ENCODE results near the gene FAM167B.
"Not testable (repeated sequence)": the region's sequence is repeated elsewhere in the genome, so short reads cannot be mapped to it uniquely, and the experiment has no call there.

FAM167B gene

GRCh38 chr1:32250893-32251716 is 4.1 kb downstream of the FAM167B start, which contains the start of gene LCK:
Gene LCK, plus strand, starts transcription at chr1:32251265. Its CDS starts 23,065 bp downstream, at chr1:32274330.
- TF ChIP-seq FOXA1 (IDR thresholded peaks at IDR 0.05) (no peak), SP1 (IDR thresholded peaks at IDR 0.05) (no peak), L3MBTL2 (conservative IDR thresholded peaks at IDR 0.05) (no peak)
- CTCF ChIA-PET: no interaction called here
- no peak for DNase-seq (ENCODE audit: extremely low spot score)
- POLR2A ChIA-PET: interaction anchor here (1.1 kb wide), 1 partner anchor 35 kb away, joined by 3 read pairs; no protein-coding TSS in a partner anchor

GRCh38 chr1:32255072-32256071 is 8.3 kb downstream of the FAM167B start:
- ChIA-PET CTCF (no interaction called here), POLR2A (interaction anchor here (1.3 kb wide), 1 partner anchor 36 kb away, joined by 5 read pairs; the partner anchor contains the start of gene HDAC1)
- no peak for TF ChIP-seq SUZ12 (IDR thresholded peaks at IDR 0.05)
- no peak for TF ChIP-seq CTBP1 (IDR thresholded peaks at IDR 0.05; ENCODE audit: borderline replicate concordance)
- TF ChIP-seq LEF1 (IDR thresholded peaks at IDR 0.05; ENCODE audit: borderline replicate concordance): no peak
- TF ChIP-seq SP1 (IDR thresholded peaks at IDR 0.05): no peak
- no peak for TF ChIP-seq FOXK2 (IDR thresholded peaks at IDR 0.05)
- TF ChIP-seq NFRKB (IDR thresholded peaks at IDR 0.05): no peak
- TF ChIP-seq ELF4 (IDR thresholded peaks at IDR 0.05): no peak
- TF ChIP-seq PKNOX1 (IDR thresholded peaks at IDR 0.05): no peak
- no peak for TF ChIP-seq HDGF (IDR thresholded peaks at IDR 0.05; ENCODE audit: borderline replicate concordance)
- TF ChIP-seq L3MBTL2 (conservative IDR thresholded peaks at IDR 0.05): no peak
- no peak for TF ChIP-seq ARNT (IDR thresholded peaks at IDR 0.05)
- no peak for TF ChIP-seq ZNF384 (IDR thresholded peaks at IDR 0.05)
- no peak for TF ChIP-seq FOXM1 (IDR thresholded peaks at IDR 0.05; ENCODE audit: borderline replicate concordance)
- TF ChIP-seq BHLHE40 (IDR thresholded peaks at IDR 0.05; ENCODE audit: borderline replicate concordance): no peak
- DNase-seq (ENCODE audit: extremely low spot score): no peak

GRCh38 chr1:32256473-32257226 is 9.6 kb downstream of the FAM167B start:
- ChIA-PET POLR2A (interaction anchor here (1.3 kb wide), 1 partner anchor 34 kb away, joined by 5 read pairs; the partner anchor contains the start of gene HDAC1), CTCF (interaction anchor here (1.0 kb wide), 1 partner anchor 24 kb away, joined by 4 read pairs; no protein-coding TSS in a partner anchor)
- TF ChIP-seq NFRKB (IDR thresholded peaks at IDR 0.05) (no peak), ZNF384 (IDR thresholded peaks at IDR 0.05) (no peak), HDGF (IDR thresholded peaks at IDR 0.05; ENCODE audit: borderline replicate concordance) (no peak), FOXK2 (IDR thresholded peaks at IDR 0.05) (no peak), ARNT (IDR thresholded peaks at IDR 0.05) (no peak), BHLHE40 (IDR thresholded peaks at IDR 0.05; ENCODE audit: borderline replicate concordance) (no peak), FOXM1 (IDR thresholded peaks at IDR 0.05; ENCODE audit: borderline replicate concordance) (no peak), SP1 (IDR thresholded peaks at IDR 0.05) (no peak), PKNOX1 (IDR thresholded peaks at IDR 0.05) (no peak), SUZ12 (IDR thresholded peaks at IDR 0.05) (no peak), FOXA1 (IDR thresholded peaks at IDR 0.05) (no peak), CTBP1 (IDR thresholded peaks at IDR 0.05; ENCODE audit: borderline replicate concordance) (no peak), TARDBP (IDR thresholded peaks at IDR 0.05) (no peak), LEF1 (IDR thresholded peaks at IDR 0.05; ENCODE audit: borderline replicate concordance) (no peak), ELF4 (IDR thresholded peaks at IDR 0.05) (no peak), L3MBTL2 (conservative IDR thresholded peaks at IDR 0.05) (no peak)
- no peak for DNase-seq (ENCODE audit: extremely low spot score)

- no peak for TF ChIP-seq FOXK2 (IDR thresholded peaks at IDR 0.05)
- no peak for TF ChIP-seq PKNOX1 (IDR thresholded peaks at IDR 0.05)
- TF ChIP-seq L3MBTL2 (conservative IDR thresholded peaks at IDR 0.05): no peak
- TF ChIP-seq TARDBP (IDR thresholded peaks at IDR 0.05): no peak
- no peak for TF ChIP-seq BHLHE40 (IDR thresholded peaks at IDR 0.05; ENCODE audit: borderline replicate concordance)
- TF ChIP-seq CTBP1 (IDR thresholded peaks at IDR 0.05; ENCODE audit: borderline replicate concordance): no peak
- TF ChIP-seq SUZ12 (IDR thresholded peaks at IDR 0.05): no peak
- no peak for TF ChIP-seq ZNF384 (IDR thresholded peaks at IDR 0.05)
- no peak for TF ChIP-seq FOXA1 (IDR thresholded peaks at IDR 0.05)
- no peak for TF ChIP-seq ARNT (IDR thresholded peaks at IDR 0.05)
- TF ChIP-seq ELF4 (IDR thresholded peaks at IDR 0.05): no peak
- no peak for TF ChIP-seq FOXM1 (IDR thresholded peaks at IDR 0.05; ENCODE audit: borderline replicate concordance)
- TF ChIP-seq LEF1 (IDR thresholded peaks at IDR 0.05; ENCODE audit: borderline replicate concordance): no peak
- no peak for TF ChIP-seq NFRKB (IDR thresholded peaks at IDR 0.05)
- TF ChIP-seq SP1 (IDR thresholded peaks at IDR 0.05): no peak
- CTCF ChIA-PET: interaction anchor here (1.0 kb wide), 1 partner anchor 24 kb away, joined by 4 read pairs; no protein-coding TSS in a partner anchor
- DNase-seq (ENCODE audit: extremely low spot score): no peak
- POLR2A ChIA-PET: no interaction called here
Measured at GRCh38 chr1:32257227-32257508, 10.1 kb downstream of the FAM167B start.

- DNase-seq (ENCODE audit: extremely low spot score); CTCF ChIA-PET; POLR2A ChIA-PET: not testable (repeated sequence)
Measured at GRCh38 chr1:32263236-32263593, 16.2 kb downstream of the FAM167B start.
